GM12878 (cell line): ENCODE data around the gene GET3. TPM values are rescaled to one million over a fixed set of nuclear protein-coding genes. Genes with fewer than 3 reads are reported as not detected.

Experiments
- ATAC-seq: fragments of 200-7000 bp; cut with Tn5 transposase; 3 replicates; pipeline ENCODE4 v1.9.1; 2020; ENCODE audit warnings: mild to moderate bottlenecking, moderate library complexity
- BruUV-seq: library from RNA; stranded (reverse); fragments of 400-500 nt; replicated peaks from 2 replicates; lab custom pipeline; 2021; lab: Mats Ljungman, UMichigan
- CTCF ChIA-PET: fragments of 300-600 bp; sonication (Branson Sonifier 250); formaldehyde crosslinking; extraction: SDS; loops from one replicate; lab custom pipeline; 2021; ENCODE audit warnings: inconsistent platforms; lab: Yijun Ruan, JAX
- POLR2A ChIA-PET: fragments of 350-600 bp; formaldehyde crosslinking; extraction: SDS; loops from one replicate; lab custom pipeline; 2021; ENCODE audit warnings: inconsistent platforms; lab: Charles Lee
- RAD21 ChIA-PET: fragments of 300-600 bp; sonication (Branson Sonifier 250); formaldehyde crosslinking; loops from one replicate; lab custom pipeline; 2023; ENCODE audit warnings: antibody characterized with exemption; ENCODE audit not compliant: unreplicated experiment; lab: Charles Lee
- SMC1A ChIA-PET: fragments of 300-600 bp; sonication (Branson Sonifier 250); formaldehyde crosslinking; loops from one replicate; lab custom pipeline; 2023; ENCODE audit not compliant: unreplicated experiment, uncharacterized antibody; lab: Charles Lee
- DNase-seq: peaks from one replicate; pipeline ENCODE4 v3.0.0-alpha.2; 2011; ENCODE audit warnings: low read depth, low spot score
- FAIRE-seq: peaks from 3 replicates; lab custom pipeline; 2011; peaks lifted over from hg19 to GRCh38; lab: Jason Lieb, UNC
- H2AFZ ChIP-seq: 2 replicates; pipeline ENCODE4 v1.6.0; 2011; ENCODE audit warnings: low read depth, low read length, control low read depth; ENCODE audit not compliant: control insufficient read depth
- H3K27ac ChIP-seq: 2 replicates; pipeline ENCODE4 v1.5.1; 2011; ENCODE audit warnings: control low read depth; ENCODE audit not compliant: control insufficient read depth, insufficient read depth
- H3K27me3 ChIP-seq, 2 experiments: replicated peaks in 1 of 2; 2 replicates each; pipeline versions ENCODE4 v1.6.0 to v1.6.1; 2011; ENCODE audit warnings: low read length in 1 of 2; ENCODE audit not compliant: control insufficient read depth in 2 of 2, insufficient read depth in 2 of 2
- H3K36me3 ChIP-seq, 2 experiments: 2 replicates each; pipeline ENCODE4 v1.5.1; 2011; ENCODE audit warnings: low read length in 1 of 2; ENCODE audit not compliant: control insufficient read depth in 2 of 2, insufficient read depth in 2 of 2
- H3K4me1 ChIP-seq: 2 replicates; pipeline ENCODE4 v1.6.1; 2011; ENCODE audit warnings: mild to moderate bottlenecking, low read length, moderate library complexity, mixed read lengths; ENCODE audit not compliant: control insufficient read depth, insufficient read depth
- H3K4me2 ChIP-seq: 2 replicates; pipeline ENCODE4 v1.6.0; 2011; ENCODE audit warnings: control low read depth; ENCODE audit not compliant: control insufficient read depth, insufficient read depth
- H3K4me3 ChIP-seq: fragments of 200-600 bp; sonication (generic); 2 replicates; pipeline ENCODE4 v1.5.1; 2016
- H3K79me2 ChIP-seq: 2 replicates; pipeline ENCODE4 v1.6.0; 2011; ENCODE audit warnings: low read length; ENCODE audit not compliant: control insufficient read depth, insufficient read depth
- H3K9ac ChIP-seq: 2 replicates; pipeline ENCODE4 v1.8.0; 2011; ENCODE audit warnings: low read length, control low read depth, mixed read lengths; ENCODE audit not compliant: control insufficient read depth, insufficient read depth
- H3K9me3 ChIP-seq: replicated peaks from 3 replicates; pipeline ENCODE4 v1.5.1; 2011; ENCODE audit warnings: mild to moderate bottlenecking, low read length; ENCODE audit not compliant: control insufficient read depth, insufficient read depth
- H4K20me1 ChIP-seq: 2 replicates; pipeline ENCODE4 v1.6.0; 2011; ENCODE audit not compliant: control insufficient read depth, insufficient read depth
- BCL11A ChIP-seq: IDR thresholded peaks from 2 replicates; pipeline ENCODE4 v1.6.1; 2011; ENCODE audit warnings: low read depth, low read length
- CBX5 ChIP-seq: sonication (generic); IDR thresholded peaks from 2 replicates; pipeline ENCODE4 v1.6.1; 2016; ENCODE audit warnings: low read depth, moderate library complexity, mild to moderate bottlenecking, inconsistent platforms
- CREB1 ChIP-seq: IDR thresholded peaks from 2 replicates; pipeline ENCODE4 v1.6.1; 2012; ENCODE audit warnings: low read depth, mild to moderate bottlenecking, inconsistent platforms
- GATAD2B ChIP-seq: fragments of 450-650 bp; conservative IDR thresholded peaks from 2 replicates; pipeline ENCODE4 v1.6.1; 2017; ENCODE audit warnings: low read depth, mild to moderate bottlenecking, moderate library complexity
- HDAC6 ChIP-seq: fragments of 200-600 bp; sonication (generic); IDR thresholded peaks from one replicate; pipeline ENCODE4 v1.8.0; 2017; ENCODE audit warnings: antibody characterized with exemption; ENCODE audit not compliant: unreplicated experiment
- PAX8 ChIP-seq: fragments of 450-650 bp; IDR thresholded peaks from 2 replicates; pipeline ENCODE4 v1.6.1; 2017; ENCODE audit warnings: mild to moderate bottlenecking, moderate library complexity
- POU2F2 ChIP-seq: IDR thresholded peaks from 3 replicates; pipeline ENCODE4 v1.6.1; 2011; ENCODE audit warnings: low read depth, mild to moderate bottlenecking, low read length, borderline replicate concordance
- SIX5 ChIP-seq: IDR thresholded peaks from 2 replicates; pipeline ENCODE4 v1.6.1; 2011; ENCODE audit warnings: mild to moderate bottlenecking, low read depth, low read length, moderate library complexity; ENCODE audit not compliant: severe bottlenecking
- ZBED1 ChIP-seq: IDR thresholded peaks from 2 replicates; pipeline ENCODE4 v1.6.1; 2016; ENCODE audit warnings: borderline replicate concordance
- ZNF207 ChIP-seq: fragments of 450-650 bp; IDR thresholded peaks from 2 replicates; pipeline ENCODE4 v1.6.1; 2014; ENCODE audit warnings: antibody characterized with exemption, mild to moderate bottlenecking, borderline replicate concordance
- WGBS: methylation state at CpG from one replicate; pipeline ENCODE4 v1.1.6; 2016; ENCODE audit warnings: low lambda C conversion rate; ENCODE audit not compliant: insufficient replicate concordance, insufficient coverage; ENCODE audit errors: missing lambda C conversion rate; 5-methylcytosine and 5-hydroxymethylcytosine counted together
- in situ Hi-C: fragments of 300-500 bp; cut with MboI; formaldehyde crosslinking; loops from 9 replicates; pipeline ENCODE4 v1.14.3; 2018; ENCODE audit warnings: mixed read lengths
- intact Hi-C: fragments of 100-400 bp; cut with micrococcal nuclease; formaldehyde crosslinking; loops from one replicate; pipeline ENCODE4 v1.14.2; 2022; ENCODE audit not compliant: unreplicated experiment
- polyA plus RNA-seq, 11 experiments: library from polyadenylated mRNA; depleted of rRNA in 4 of 11; unstranded in 6 of 11; stranded (reverse) in 5 of 11; fragments of >200 nt; fragmentation: Nextera tagmentation in 4 of 11; fragmentation: Illumina TruSeq in 1 of 11; extraction: Ambion mirVana in 4 of 11; extraction: Trizol in 1 of 11; gene quantifications; 1 replicate in 1 of 11; 2 replicates in 10 of 11; pipeline versions ENCODE4 v1.2.1 to v1.2.3, GENCODE V29; 2011 to 2016; ENCODE audit warnings: inconsistent platforms in 2 of 11, missing spikeins in 2 of 11, low read depth in 1 of 11
- total RNA-seq, 4 experiments: library from RNA; depleted of rRNA in 3 of 4; stranded (reverse); fragments of >200 nt in 3 of 4; fragmentation: Illumina TruSeq in 1 of 4; extraction: Trizol in 1 of 4; gene quantifications; 2 replicates each; pipeline versions ENCODE4 v1.2.1 to v1.2.3, GENCODE V29; 2013 to 2021
- TF ChIP-seq, protein P1 (sequence below): fragments of 450-650 bp; IDR thresholded peaks from 2 replicates; pipeline ENCODE4 v1.6.1; 2017; ENCODE audit warnings: mild to moderate bottlenecking

GET3 gene
- total and polyA plus RNA-seq, 10 of the 15 experiments (the other 5 are each of a cell fraction or from before 2014, with no cell fraction given): 14.5 to 144 (median 97.2) TPM

DNA sequence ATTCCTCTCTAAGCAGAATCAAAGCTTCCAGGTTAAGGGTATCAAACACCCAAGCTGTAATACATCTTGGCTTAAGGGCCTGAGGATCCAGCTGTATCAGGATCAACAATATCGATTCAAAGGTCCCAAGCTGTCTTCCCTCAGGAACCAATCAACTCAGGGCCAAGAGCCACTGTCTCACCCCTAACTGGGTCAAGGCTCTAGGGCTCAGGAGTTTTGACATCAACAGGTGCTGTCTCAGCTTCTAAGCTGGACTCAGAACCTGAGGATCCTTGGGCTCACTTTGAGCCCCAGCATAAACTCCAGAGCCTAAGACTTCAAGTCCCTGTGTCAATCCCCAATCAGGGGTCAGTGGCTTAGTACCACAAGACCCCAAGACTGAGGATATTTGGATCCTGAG lies 41.8 kb upstream of the GET3 start:
- ATAC-seq: no peak
- intact Hi-C loops (no loop called here), in situ Hi-C loops (no loop called here)
- Histone ChIP-seq H3K4me1 (peaks cover 9% of the 10 kb centered on the region), H3K79me2 (no peaks in the 10 kb centered on the region), H3K4me3 (peak overlapping the region; percentile 85; the same call in 1 of the 2 replicates), H3K27me3 (no peaks in the 10 kb centered on the region), H4K20me1 (no peaks in the 10 kb centered on the region), H3K27ac (no peak overlapping the region), H3K36me3 (peaks cover 0 to 6% of the 10 kb centered on the region in 2 experiments; a peak in 3 of 4 replicates), H3K9ac (peak overlapping the region; percentile 50; the same call in 1 of the 2 replicates), H2AFZ (peak overlapping the region; percentile 16; the same call in 1 of the 2 replicates), H3K4me2 (peak overlapping the region; percentile 96), H3K9me3 (no peaks in the 10 kb centered on the region)
- WGBS: 94% methylated on average over 1 of the region's 1 CpG
- BruUV-seq: no TSS peak
- ChIA-PET CTCF (interaction anchor here (1.2 to 1.5 kb wide), 2 partner anchors 17 to 71 kb away, joined by 3 to 7 read pairs; no protein-coding TSS in a partner anchor), SMC1A (interaction anchor here (0.7 kb wide), 1 partner anchor 9 kb away, joined by 3 read pairs; no protein-coding TSS in a partner anchor), POLR2A (interaction anchor here (1.1 kb wide), 2 partner anchors 13 to 38 kb away, joined by 4 read pairs; no protein-coding TSS in a partner anchor), RAD21 (no interaction called here)
- DNase-seq: no peak
- no peak for FAIRE-seq
- no peak for TF ChIP-seq CBX5

DNA sequence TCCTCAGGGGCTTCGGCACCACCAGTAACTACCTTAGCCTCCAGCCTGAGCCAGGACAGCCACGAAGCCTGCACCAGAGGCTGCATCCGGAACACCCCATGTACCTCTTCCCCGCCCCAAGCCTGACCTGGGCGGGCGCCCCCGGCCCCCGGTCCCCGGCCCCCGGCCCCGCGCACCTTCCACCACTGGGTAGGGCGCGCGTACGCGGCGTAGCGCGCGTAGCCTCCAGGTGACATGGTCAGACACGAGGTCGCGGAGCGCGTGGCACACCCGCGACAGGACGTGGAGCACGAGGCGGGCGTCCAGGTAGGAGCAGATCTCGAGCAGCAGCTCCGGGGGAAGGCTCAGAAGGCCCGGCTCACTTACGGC lies 41.3 kb upstream of the GET3 start:
- SMC1A ChIA-PET: no interaction called here
- RAD21 ChIA-PET: interaction anchor here (0.8 kb wide), 1 partner anchor 100 kb away, joined by 3 read pairs; no protein-coding TSS in a partner anchor
- peaks cover 9% of the 10 kb centered on the region for H3K4me1 ChIP-seq
- peak overlapping the region; percentile 82 for H3K9ac ChIP-seq
- POLR2A ChIA-PET: interaction anchor here (0.6 to 1.1 kb wide), 5 partner anchors 14 to 710 kb away, joined by 3 to 4 read pairs (median 4); no protein-coding TSS in a partner anchor
- H3K4me3 ChIP-seq: peak overlapping the region; percentile 85
- no peak for TF ChIP-seq BCL11A
- TF ChIP-seq SIX5: no peak
- TF ChIP-seq GATAD2B: no peak
- no peak for TF ChIP-seq ZNF207
- no peak for TF ChIP-seq CREB1
- TF ChIP-seq, protein P1, sequence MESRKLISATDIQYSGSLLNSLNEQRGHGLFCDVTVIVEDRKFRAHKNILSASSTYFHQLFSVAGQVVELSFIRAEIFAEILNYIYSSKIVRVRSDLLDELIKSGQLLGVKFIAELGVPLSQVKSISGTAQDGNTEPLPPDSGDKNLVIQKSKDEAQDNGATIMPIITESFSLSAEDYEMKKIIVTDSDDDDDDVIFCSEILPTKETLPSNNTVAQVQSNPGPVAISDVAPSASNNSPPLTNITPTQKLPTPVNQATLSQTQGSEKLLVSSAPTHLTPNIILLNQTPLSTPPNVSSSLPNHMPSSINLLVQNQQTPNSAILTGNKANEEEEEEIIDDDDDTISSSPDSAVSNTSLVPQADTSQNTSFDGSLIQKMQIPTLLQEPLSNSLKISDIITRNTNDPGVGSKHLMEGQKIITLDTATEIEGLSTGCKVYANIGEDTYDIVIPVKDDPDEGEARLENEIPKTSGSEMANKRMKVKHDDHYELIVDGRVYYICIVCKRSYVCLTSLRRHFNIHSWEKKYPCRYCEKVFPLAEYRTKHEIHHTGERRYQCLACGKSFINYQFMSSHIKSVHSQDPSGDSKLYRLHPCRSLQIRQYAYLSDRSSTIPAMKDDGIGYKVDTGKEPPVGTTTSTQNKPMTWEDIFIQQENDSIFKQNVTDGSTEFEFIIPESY: no peak
- TF ChIP-seq HDAC6: no peak
- no peak for TF ChIP-seq POU2F2
- no peak for TF ChIP-seq PAX8
- no peak for TF ChIP-seq ZBED1
- FAIRE-seq (no peak), ATAC-seq (peak; percentile 30), DNase-seq (no peak)
- 11% methylated on average over 9 of the region's 36 CpGs for WGBS
- no peaks in the 10 kb centered on the region for H3K79me2 ChIP-seq
- H3K27ac ChIP-seq: peak overlapping the region; percentile 83; the same call in 1 of the 2 replicates
- H3K36me3 ChIP-seq: peaks cover 4 to 6% of the 10 kb centered on the region in 2 experiments; a peak in 3 of 4 replicates
- peak overlapping the region; percentile 94 for H2AFZ ChIP-seq
- no peaks in the 10 kb centered on the region for H3K27me3 ChIP-seq
- H4K20me1 ChIP-seq: no peaks in the 10 kb centered on the region
- peak overlapping the region; percentile 96 for H3K4me2 ChIP-seq
- intact Hi-C loops (no loop called here), in situ Hi-C loops (no loop called here)
- CTCF ChIA-PET: interaction anchor here (0.8 to 1.5 kb wide), 3 partner anchors 18 to 70 kb away, joined by 3 to 7 read pairs (median 4); no protein-coding TSS in a partner anchor
- no peaks in the 10 kb centered on the region for H3K9me3 ChIP-seq
- BruUV-seq: no TSS peak
